Activated naive CD4-positive, alpha-beta T cell treated with anti-CD3 and anti-CD28 coated beads, Interleukin-2, amount 50 U/mL, for 24 hours (primary cell): ENCODE data around the gene MBNL2.

Source experiments
- H3K27ac Mint-ChIP-seq: one replicate; pipeline ENCODE4 v1.8.0; 2021; ENCODE audit warnings: mild to moderate bottlenecking, mixed read lengths
- H3K27me3 Mint-ChIP-seq: one replicate; pipeline ENCODE4 v1.8.0; 2021; ENCODE audit warnings: mixed read lengths
- H3K36me3 Mint-ChIP-seq: one replicate; pipeline ENCODE4 v1.8.0; 2021; ENCODE audit warnings: mixed read lengths
- H3K4me1 Mint-ChIP-seq: one replicate; pipeline ENCODE4 v1.8.0; 2021; ENCODE audit warnings: mixed read lengths
- H3K4me3 Mint-ChIP-seq: one replicate; pipeline ENCODE4 v1.8.0; 2021; ENCODE audit warnings: mild to moderate bottlenecking, mixed read lengths
- H3K9me3 Mint-ChIP-seq: one replicate; pipeline ENCODE4 v1.8.0; 2021; ENCODE audit warnings: mixed read lengths

Gene MBNL2

GRCh38 chr13:97238432-97238831, 16.3 kb downstream of the MBNL2 start:
- no peaks in the 10 kb centered on the region for H3K9me3 Mint-ChIP-seq
- peaks cover 5% of the 10 kb centered on the region for H3K36me3 Mint-ChIP-seq
- H3K27ac Mint-ChIP-seq, result no peak overlapping the region
- H3K27me3 Mint-ChIP-seq, result no peaks in the 10 kb centered on the region
- H3K4me1 Mint-ChIP-seq, result peaks cover 79% of the 10 kb centered on the region
- H3K4me3 Mint-ChIP-seq, result no peak overlapping the region

DNA sequence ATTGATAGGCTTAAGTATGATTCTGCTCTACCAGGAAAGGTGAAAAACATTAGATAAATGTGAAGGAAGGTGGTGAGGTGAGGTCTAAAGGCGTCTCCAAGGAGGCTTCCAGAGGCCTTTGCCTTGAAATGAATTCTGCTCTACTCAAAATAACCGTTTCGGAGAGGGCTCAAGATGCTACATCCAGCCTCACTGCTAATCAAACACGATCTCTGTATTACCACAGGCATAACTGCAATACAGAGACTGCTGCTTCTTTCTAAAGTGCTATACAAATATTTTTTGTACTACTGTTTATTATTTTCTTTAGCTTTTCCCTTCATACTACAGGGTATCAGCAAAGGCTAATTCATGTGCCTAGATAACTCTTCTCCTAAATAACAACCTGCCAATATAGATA, 16.8 kb downstream of the MBNL2 start:
- Mint-ChIP-seq H3K27ac (no peak overlapping the region), H3K27me3 (no peaks in the 10 kb centered on the region), H3K4me1 (peaks cover 83% of the 10 kb centered on the region), H3K36me3 (peaks cover 5% of the 10 kb centered on the region), H3K9me3 (no peaks in the 10 kb centered on the region), H3K4me3 (no peak overlapping the region)

DNA sequence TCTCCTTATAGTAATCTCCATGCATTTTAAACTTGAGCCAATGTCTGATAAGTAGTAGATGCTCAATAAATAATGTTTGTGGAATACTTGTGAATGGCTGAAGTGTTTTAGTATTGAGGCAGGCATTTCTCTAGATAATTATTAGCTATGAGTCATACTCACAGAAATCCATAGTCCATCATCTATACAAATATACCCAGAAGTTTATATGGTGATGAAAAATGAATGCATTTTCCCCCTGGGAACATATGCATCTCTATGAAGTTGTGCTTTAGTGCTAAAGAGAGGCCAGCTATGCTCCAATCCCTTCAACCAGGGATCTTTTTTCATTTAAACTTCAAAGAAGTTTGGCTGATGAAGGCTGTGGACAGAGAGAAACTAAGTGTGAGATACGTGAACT, 17.2 kb downstream of the MBNL2 start:
- Mint-ChIP-seq H3K27me3 (no peaks in the 10 kb centered on the region), H3K9me3 (no peaks in the 10 kb centered on the region), H3K27ac (no peak overlapping the region), H3K4me3 (no peak overlapping the region), H3K36me3 (peaks cover 3% of the 10 kb centered on the region), H3K4me1 (peaks cover 83% of the 10 kb centered on the region)

GRCh38 chr13:97239943-97240787, 18.0 kb downstream of the MBNL2 start:
- no peak overlapping the region for H3K4me3 Mint-ChIP-seq
- peaks cover 85% of the 10 kb centered on the region for H3K4me1 Mint-ChIP-seq
- peaks cover 3% of the 10 kb centered on the region for H3K36me3 Mint-ChIP-seq
- no peaks in the 10 kb centered on the region for H3K9me3 Mint-ChIP-seq
- no peak overlapping the region for H3K27ac Mint-ChIP-seq
- H3K27me3 Mint-ChIP-seq, result no peaks in the 10 kb centered on the region

DNA sequence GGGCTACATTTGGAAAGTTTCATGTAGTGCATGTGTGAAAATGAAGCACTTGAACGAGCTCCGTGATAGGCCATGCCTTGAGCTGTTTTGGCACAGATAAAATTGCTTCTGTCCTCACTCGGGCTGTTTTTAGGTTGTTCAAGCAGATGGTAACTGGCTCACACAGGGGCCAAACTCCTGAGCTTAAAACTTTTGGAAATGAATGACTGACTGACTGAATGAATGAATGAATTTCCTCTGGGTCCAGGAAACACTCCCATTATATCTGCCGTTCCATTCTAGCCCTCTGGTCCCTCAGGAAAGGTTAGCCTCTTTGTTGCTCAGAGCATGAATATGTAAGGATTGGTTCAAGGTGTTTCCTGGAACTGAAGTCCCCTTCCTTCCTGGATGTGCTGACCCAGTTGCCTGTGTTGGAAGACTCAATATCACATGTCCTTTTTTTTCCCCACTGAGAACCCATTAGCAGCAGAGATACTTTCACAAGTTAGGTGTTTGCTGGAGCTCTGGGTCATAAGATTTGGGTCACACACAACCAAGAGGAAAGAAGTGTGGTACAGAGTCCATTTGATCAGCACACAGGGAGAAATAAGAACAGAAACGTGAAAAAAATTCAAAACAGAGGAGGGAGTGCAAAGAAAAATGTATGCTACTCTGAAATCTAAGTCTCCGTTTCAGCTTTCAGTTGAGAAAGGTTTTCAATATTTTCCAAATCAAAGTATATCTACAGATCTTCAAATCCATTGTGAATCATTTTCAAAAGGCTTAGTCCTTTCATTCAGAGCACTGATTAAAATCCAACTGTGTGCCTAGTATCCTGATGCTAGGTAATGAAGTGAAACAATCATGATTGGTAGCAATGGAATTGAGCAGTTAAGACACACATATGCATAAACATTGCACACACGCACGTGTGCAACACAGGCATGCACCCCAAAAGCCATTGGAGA, 18.9 kb downstream of the MBNL2 start:
- peaks cover 79% of the 10 kb centered on the region for H3K4me1 Mint-ChIP-seq

DNA sequence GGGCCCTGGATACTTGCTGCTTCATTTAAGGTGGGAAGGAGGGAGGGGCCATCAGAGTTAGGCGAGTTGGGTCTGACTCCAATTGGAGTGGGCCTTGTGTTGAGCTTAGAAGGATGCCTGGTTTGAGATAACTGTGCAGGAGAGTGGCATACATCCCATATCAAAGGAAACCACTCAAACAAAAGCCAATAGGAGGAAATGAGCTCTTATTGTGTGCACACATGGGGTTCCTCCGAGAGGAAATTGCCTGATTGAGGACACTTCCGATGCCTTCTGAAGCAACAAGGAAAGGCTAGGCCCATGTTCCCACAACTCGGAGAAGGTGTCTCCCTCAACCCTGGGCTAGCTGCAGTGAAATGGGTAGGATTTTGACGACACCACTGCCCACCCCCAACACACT, 19.6 kb downstream of the MBNL2 start:
- Mint-ChIP-seq H3K36me3 (peaks cover 3% of the 10 kb centered on the region), H3K27me3 (no peaks in the 10 kb centered on the region), H3K4me3 (no peak overlapping the region), H3K9me3 (no peaks in the 10 kb centered on the region), H3K27ac (no peak overlapping the region), H3K4me1 (peaks cover 72% of the 10 kb centered on the region)

More for the DNA sequence above, 18.9 kb downstream of the MBNL2 start:
- Mint-ChIP-seq H3K27ac (no peak overlapping the region), H3K27me3 (no peaks in the 10 kb centered on the region), H3K36me3 (peaks cover 3% of the 10 kb centered on the region), H3K9me3 (no peaks in the 10 kb centered on the region), H3K4me3 (no peak overlapping the region)

- H3K4me3 Mint-ChIP-seq, result no peak overlapping the region
- H3K4me1 Mint-ChIP-seq, result peaks cover 63% of the 10 kb centered on the region
These were observed 20.8 kb downstream of the MBNL2 start for GRCh38 chr13:97242755-97243497.

GRCh38 chr13:97243915-97244781, 22.0 kb downstream of the MBNL2 start:
- peaks cover 51% of the 10 kb centered on the region for H3K4me1 Mint-ChIP-seq
- no peak overlapping the region for H3K27ac Mint-ChIP-seq
- peaks cover 3% of the 10 kb centered on the region for H3K36me3 Mint-ChIP-seq
- no peaks in the 10 kb centered on the region for H3K27me3 Mint-ChIP-seq
- H3K9me3 Mint-ChIP-seq, result no peaks in the 10 kb centered on the region
- H3K4me3 Mint-ChIP-seq, result no peak overlapping the region

More at GRCh38 chr13:97242755-97243497, 20.8 kb downstream of the MBNL2 start:
- H3K9me3 Mint-ChIP-seq, result no peaks in the 10 kb centered on the region
- no peak overlapping the region for H3K27ac Mint-ChIP-seq
- H3K27me3 Mint-ChIP-seq, result no peaks in the 10 kb centered on the region
- H3K36me3 Mint-ChIP-seq, result peaks cover 3% of the 10 kb centered on the region

DNA sequence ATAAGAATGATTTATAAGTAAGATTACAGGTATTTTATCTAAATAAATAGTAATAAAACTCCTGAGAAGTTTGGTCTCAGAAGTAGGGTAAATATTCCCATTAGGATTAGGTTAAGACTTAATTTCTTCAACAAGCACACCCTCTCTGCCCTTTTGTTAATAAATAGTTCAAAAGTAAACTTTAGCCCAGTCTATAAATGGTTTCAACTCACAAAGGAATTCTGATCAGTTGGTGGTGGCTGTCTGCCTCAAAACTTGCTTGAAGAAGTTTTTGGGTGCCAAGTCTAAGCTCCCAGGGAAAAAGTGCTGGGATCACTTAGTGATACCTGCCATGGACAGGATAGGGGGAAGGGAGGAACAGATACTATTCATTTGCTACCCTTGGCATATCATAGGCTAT, 22.9 kb downstream of the MBNL2 start:
- H3K27ac Mint-ChIP-seq, result no peak overlapping the region

DNA sequence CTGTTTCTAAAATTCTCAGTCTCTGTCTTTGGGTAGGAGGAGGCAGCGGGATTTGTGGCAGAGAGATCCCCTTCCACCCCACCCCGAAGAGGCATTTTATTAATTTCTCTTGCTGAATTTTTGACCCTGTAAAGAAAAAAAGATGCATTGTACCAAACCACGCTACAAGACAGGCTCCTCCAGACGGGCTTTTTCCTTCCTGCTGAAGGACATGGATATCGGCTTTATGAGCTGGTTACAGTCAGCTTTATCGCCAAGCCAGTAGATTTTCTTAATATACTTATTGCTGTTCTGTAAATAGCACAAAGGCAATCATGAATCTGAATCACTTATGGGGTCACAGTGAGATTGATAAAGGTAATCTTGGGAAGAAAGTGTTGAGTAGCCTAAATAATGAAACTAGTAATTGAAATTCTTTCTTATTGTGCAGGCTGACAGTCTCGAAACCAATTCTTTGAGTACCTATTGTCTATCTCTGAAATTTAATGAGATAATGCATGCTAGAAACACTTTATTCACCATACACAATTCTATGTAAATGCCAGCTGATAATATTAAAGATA, 24.5 kb downstream of the MBNL2 start:
- H3K27ac Mint-ChIP-seq, result no peak overlapping the region
- no peaks in the 10 kb centered on the region for H3K27me3 Mint-ChIP-seq
- peaks cover 45% of the 10 kb centered on the region for H3K4me1 Mint-ChIP-seq
- H3K4me3 Mint-ChIP-seq, result no peak overlapping the region
- H3K36me3 Mint-ChIP-seq, result peaks cover 6% of the 10 kb centered on the region
- no peaks in the 10 kb centered on the region for H3K9me3 Mint-ChIP-seq

More for the DNA sequence above, 22.9 kb downstream of the MBNL2 start:
- Mint-ChIP-seq H3K4me1 (peaks cover 50% of the 10 kb centered on the region), H3K27me3 (no peaks in the 10 kb centered on the region), H3K4me3 (no peak overlapping the region), H3K36me3 (peaks cover 4% of the 10 kb centered on the region), H3K9me3 (no peaks in the 10 kb centered on the region)

- no peaks in the 10 kb centered on the region for H3K9me3 Mint-ChIP-seq
- no peak overlapping the region for H3K4me3 Mint-ChIP-seq
- H3K27ac Mint-ChIP-seq, result no peak overlapping the region
- H3K4me1 Mint-ChIP-seq, result peaks cover 36% of the 10 kb centered on the region
- no peaks in the 10 kb centered on the region for H3K27me3 Mint-ChIP-seq
- peaks cover 6% of the 10 kb centered on the region for H3K36me3 Mint-ChIP-seq
These were observed 26.1 kb downstream of the MBNL2 start for GRCh38 chr13:97248243-97248642.

DNA sequence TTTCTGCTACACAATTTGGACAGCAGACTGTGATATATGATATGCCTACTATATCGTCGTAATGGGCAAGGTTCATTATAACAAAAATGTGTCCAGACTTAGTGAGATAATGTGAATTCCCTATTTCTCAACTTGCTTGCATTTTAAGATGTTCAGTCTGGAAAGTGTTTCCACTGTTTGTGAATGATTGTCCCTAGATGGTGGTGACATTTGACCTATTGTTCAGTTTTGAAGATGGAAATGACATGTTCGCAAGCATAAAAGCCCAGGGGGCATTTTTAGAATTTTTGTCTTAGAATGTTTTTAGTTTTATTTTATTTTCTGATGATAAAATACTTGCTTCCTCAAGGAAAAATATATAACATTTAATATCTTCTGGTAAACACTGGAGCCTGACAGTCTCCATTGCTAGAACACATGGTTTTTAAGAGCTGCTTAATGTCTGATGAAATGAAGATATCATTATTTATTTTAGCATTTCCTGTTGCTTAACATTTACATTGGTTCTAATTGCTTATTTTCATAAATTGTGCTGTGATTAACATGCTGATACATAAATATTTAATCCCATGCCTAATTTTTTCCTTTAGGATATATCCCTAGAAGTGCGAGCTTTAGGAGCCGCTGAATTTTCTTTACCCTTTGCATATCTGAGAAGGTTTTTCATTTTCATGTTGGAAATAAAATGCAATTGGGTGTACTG, 27.1 kb downstream of the MBNL2 start:
- Mint-ChIP-seq H3K27ac (no peak overlapping the region), H3K9me3 (no peaks in the 10 kb centered on the region)

GRCh38 chr13:97249796-97250495, 27.8 kb downstream of the MBNL2 start:
- H3K27me3 Mint-ChIP-seq, result no peaks in the 10 kb centered on the region
- H3K36me3 Mint-ChIP-seq, result peaks cover 6% of the 10 kb centered on the region
- no peaks in the 10 kb centered on the region for H3K9me3 Mint-ChIP-seq
- H3K4me1 Mint-ChIP-seq, result peaks cover 21% of the 10 kb centered on the region
- H3K4me3 Mint-ChIP-seq, result no peak overlapping the region
- peak overlapping the region; percentile 52 for H3K27ac Mint-ChIP-seq

More for the DNA sequence above, 27.1 kb downstream of the MBNL2 start:
- H3K36me3 Mint-ChIP-seq, result peaks cover 6% of the 10 kb centered on the region
- no peak overlapping the region for H3K4me3 Mint-ChIP-seq
- peaks cover 26% of the 10 kb centered on the region for H3K4me1 Mint-ChIP-seq
- H3K27me3 Mint-ChIP-seq, result no peaks in the 10 kb centered on the region
